BE2C (cell line): ENCODE measurements around the gene POLR1E. TPM values are rescaled to one million over a fixed set of nuclear protein-coding genes. Genes with fewer than 3 reads are reported as not detected.
A peak's percentile ranks its signal among the peaks of the same experiment; 100 is the strongest.

Experiments used
- DNase-seq: peaks from one replicate; pipeline ENCODE4 v3.0.0-alpha.2; 2020
- H3K27me3 ChIP-seq: fragments of 250-450 bp; sonication (Bioruptor Pico); 2 replicates; pipeline ENCODE4 v1.5.1; 2020; ENCODE audit warnings: mild to moderate bottlenecking
- H3K36me3 ChIP-seq: fragments of 250-450 bp; sonication (Bioruptor Pico); 2 replicates; pipeline ENCODE4 v1.5.1; 2020; ENCODE audit warnings: mild to moderate bottlenecking
- H3K4me1 ChIP-seq: fragments of 250-450 bp; sonication (Bioruptor Pico); 2 replicates; pipeline ENCODE4 v1.5.1; 2020
- H3K4me3 ChIP-seq: 2 replicates; pipeline ENCODE4 v1.5.1; 2011; ENCODE audit warnings: low read depth, low read length
- H3K9me3 ChIP-seq: fragments of 250-450 bp; sonication (Bioruptor Pico); 2 replicates; pipeline ENCODE4 v1.5.1; 2020
- CTCF ChIP-seq: IDR thresholded peaks from 2 replicates; pipeline ENCODE4 v1.5.1; 2012; ENCODE audit warnings: mild to moderate bottlenecking, low read depth, low read length
- polyA plus RNA-seq: library from polyadenylated mRNA; unstranded; fragments of >200 nt; gene quantifications from one replicate; pipeline ENCODE4 v1.2.1, GENCODE V29; 2012; ENCODE audit warnings: low read depth, missing spikeins; ENCODE audit not compliant: insufficient read length, insufficient read depth

POLR1E gene
- 5.7 TPM for polyA plus RNA-seq

GRCh38 chr9:37485389-37486255 lies at the start of gene POLR1E:
Gene POLR1E (plus strand): TSS chr9:37485948. CDS start chr9:37486048, 100 bp downstream.
- peaks cover 3% of the 10 kb centered on the region; the same call in 1 of the 2 replicates for H3K4me1 ChIP-seq
- DNase-seq: peak; percentile 97
- no peaks in the 10 kb centered on the region for H3K9me3 ChIP-seq
- TF ChIP-seq CTCF: no peak
- peaks cover 25% of the 10 kb centered on the region for H3K36me3 ChIP-seq
- no peaks in the 10 kb centered on the region for H3K27me3 ChIP-seq
- peak within 1 kb of the TSS; percentile 97 for H3K4me3 ChIP-seq

- Histone ChIP-seq H3K27me3 (no peaks in the 10 kb centered on the region), H3K4me3 (no peak overlapping the region), H3K9me3 (no peaks in the 10 kb centered on the region), H3K36me3 (peaks cover 76% of the 10 kb centered on the region), H3K4me1 (no peaks in the 10 kb centered on the region)
- DNase-seq: no peak
- TF ChIP-seq CTCF: no peak
These were observed 49.2 kb upstream of the POLR1E start for GRCh38 chr9:37436540-37436939.

GRCh38 chr9:37437010-37437409 lies 48.7 kb upstream of the POLR1E start:
- Histone ChIP-seq H3K4me3 (no peak overlapping the region), H3K4me1 (no peaks in the 10 kb centered on the region), H3K27me3 (no peaks in the 10 kb centered on the region), H3K36me3 (peaks cover 76% of the 10 kb centered on the region), H3K9me3 (no peaks in the 10 kb centered on the region)
- no peak for TF ChIP-seq CTCF
- no peak for DNase-seq

GRCh38 chr9:37437621-37438020 lies 48.1 kb upstream of the POLR1E start:
- H3K4me1 ChIP-seq: no peaks in the 10 kb centered on the region
- no peak for DNase-seq
- H3K4me3 ChIP-seq: no peak overlapping the region
- H3K9me3 ChIP-seq: no peaks in the 10 kb centered on the region
- H3K27me3 ChIP-seq: no peaks in the 10 kb centered on the region
- H3K36me3 ChIP-seq: peaks cover 81% of the 10 kb centered on the region
- TF ChIP-seq CTCF: no peak

GRCh38 chr9:37438359-37438758 lies 47.4 kb upstream of the POLR1E start:
- Histone ChIP-seq H3K4me3 (no peak overlapping the region), H3K36me3 (peaks cover 82% of the 10 kb centered on the region), H3K4me1 (no peaks in the 10 kb centered on the region), H3K9me3 (no peaks in the 10 kb centered on the region), H3K27me3 (no peaks in the 10 kb centered on the region)
- DNase-seq: no peak
- no peak for TF ChIP-seq CTCF

- no peak for TF ChIP-seq CTCF
- Histone ChIP-seq H3K4me3 (no peak overlapping the region), H3K9me3 (no peaks in the 10 kb centered on the region), H3K27me3 (no peaks in the 10 kb centered on the region), H3K36me3 (peaks cover 56% of the 10 kb centered on the region), H3K4me1 (peaks cover 5% of the 10 kb centered on the region; the same call in 1 of the 2 replicates)
- DNase-seq: no peak
These were observed 43.9 kb upstream of the POLR1E start for GRCh38 chr9:37441776-37442370.
